Esophagus muscularis mucosa (tissue), 3 donors: ENCODE results near the gene MAGI2.

Experiments
- POLR2A ChIP-seq: fragments of 450-650 bp; IDR thresholded peaks from one replicate; pipeline ENCODE4 v1.6.1; 2017; ENCODE audit warnings: antibody characterized with exemption, moderate library complexity, mild to moderate bottlenecking, low read depth
- POLR2AphosphoS5 ChIP-seq, 2 donors: sonication (generic); formaldehyde crosslinking; IDR thresholded peaks; one replicate each; pipeline ENCODE4 v1.6.1; 2017; ENCODE audit warnings: antibody characterized with exemption in 2 of 2
- TF ChIP-seq, protein P1 (sequence below), 3 experiments: fragments of 200-600 bp in 2 of 3; fragments of 450-650 bp in 1 of 3; sonication (generic) in 2 of 3; IDR thresholded peaks; one replicate each; pipeline ENCODE4 v1.5.1; 2017 to 2019; ENCODE audit warnings: antibody characterized with exemption in 3 of 3, mild to moderate bottlenecking in 2 of 3, moderate library complexity in 1 of 3

DNA sequence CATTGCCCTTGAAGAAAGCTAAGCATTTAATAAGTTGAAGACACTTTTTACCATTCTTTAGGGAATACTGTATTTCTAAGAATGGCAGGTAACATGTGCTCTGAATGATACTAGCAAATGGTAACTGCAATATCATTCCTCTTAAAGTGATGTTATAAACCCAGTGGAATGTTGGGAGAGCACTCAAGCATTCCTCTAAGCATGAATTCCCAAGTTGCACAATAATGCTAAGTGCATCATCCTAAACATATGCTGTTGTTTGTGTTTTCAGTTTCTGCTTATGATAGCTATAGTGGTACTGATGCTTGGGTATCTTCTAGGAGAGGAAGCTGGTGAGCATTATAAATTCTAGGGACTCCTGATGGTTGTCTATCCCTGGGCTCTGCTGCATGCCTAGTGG, 980.9 kb downstream of the MAGI2 start:
- TF ChIP-seq, protein P1, sequence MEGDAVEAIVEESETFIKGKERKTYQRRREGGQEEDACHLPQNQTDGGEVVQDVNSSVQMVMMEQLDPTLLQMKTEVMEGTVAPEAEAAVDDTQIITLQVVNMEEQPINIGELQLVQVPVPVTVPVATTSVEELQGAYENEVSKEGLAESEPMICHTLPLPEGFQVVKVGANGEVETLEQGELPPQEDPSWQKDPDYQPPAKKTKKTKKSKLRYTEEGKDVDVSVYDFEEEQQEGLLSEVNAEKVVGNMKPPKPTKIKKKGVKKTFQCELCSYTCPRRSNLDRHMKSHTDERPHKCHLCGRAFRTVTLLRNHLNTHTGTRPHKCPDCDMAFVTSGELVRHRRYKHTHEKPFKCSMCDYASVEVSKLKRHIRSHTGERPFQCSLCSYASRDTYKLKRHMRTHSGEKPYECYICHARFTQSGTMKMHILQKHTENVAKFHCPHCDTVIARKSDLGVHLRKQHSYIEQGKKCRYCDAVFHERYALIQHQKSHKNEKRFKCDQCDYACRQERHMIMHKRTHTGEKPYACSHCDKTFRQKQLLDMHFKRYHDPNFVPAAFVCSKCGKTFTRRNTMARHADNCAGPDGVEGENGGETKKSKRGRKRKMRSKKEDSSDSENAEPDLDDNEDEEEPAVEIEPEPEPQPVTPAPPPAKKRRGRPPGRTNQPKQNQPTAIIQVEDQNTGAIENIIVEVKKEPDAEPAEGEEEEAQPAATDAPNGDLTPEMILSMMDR (IDR thresholded peaks at IDR 0.05): no peak
- TF ChIP-seq POLR2A: no peak
- TF ChIP-seq POLR2AphosphoS5 (IDR thresholded peaks at IDR 0.05): no peak
